Activated naive CD8-positive, alpha-beta T cell treated with anti-CD3 and anti-CD28 coated beads, Interleukin-2, amount 50 U/mL, for 16 hours (primary cell): Measurements from ENCODE around the gene OPA3.
"Not testable (repeated sequence)": the region's sequence is repeated elsewhere in the genome, so short reads cannot be mapped to it uniquely, and the experiment has no call there.

Experiments
- DNase-seq: peaks from one replicate; pipeline ENCODE4 v3.0.0-alpha.2; 2020; ENCODE audit warnings: low read depth, low spot score

The OPA3 gene

GRCh38 chr19:45584332-45585157 is at the start of gene OPA3:
OPA3 (minus strand) TSS chr19:45584802; CDS start chr19:45584764, 38 bp downstream.
- DNase-seq = peak; percentile 98

- no peak for DNase-seq
Observed at GRCh38 chr19:45632468-45633196, 48.0 kb upstream of the OPA3 start.

- DNase-seq = no peak
Observed at GRCh38 chr19:45630463-45630862, 45.9 kb upstream of the OPA3 start.

GRCh38 chr19:45629704-45630103 is 45.1 kb upstream of the OPA3 start:
- no peak for DNase-seq

GRCh38 chr19:45628219-45628618 is 43.6 kb upstream of the OPA3 start:
- not testable (repeated sequence) for DNase-seq

- DNase-seq = no peak
Observed at GRCh38 chr19:45623984-45624383, 39.4 kb upstream of the OPA3 start.

- DNase-seq = no peak
Observed at GRCh38 chr19:45621976-45622503, 37.4 kb upstream of the OPA3 start.

- DNase-seq = no peak
Observed at GRCh38 chr19:45621389-45621788, 36.8 kb upstream of the OPA3 start.

GRCh38 chr19:45616704-45617017 is 32.1 kb upstream of the OPA3 start:
- DNase-seq = no peak

GRCh38 chr19:45615795-45616703 is 31.4 kb upstream of the OPA3 start:
- peak; percentile 38 for DNase-seq

- not testable (repeated sequence) for DNase-seq
Observed at GRCh38 chr19:45615056-45615455, 30.5 kb upstream of the OPA3 start.

GRCh38 chr19:45613926-45614725 is 29.5 kb upstream of the OPA3 start:
- DNase-seq = no peak

- DNase-seq = no peak
Observed at GRCh38 chr19:45608948-45609347, 24.3 kb upstream of the OPA3 start.

GRCh38 chr19:45607071-45608029 is 22.7 kb upstream of the OPA3 start:
- DNase-seq = no peak

GRCh38 chr19:45601524-45602374 is 17.1 kb upstream of the OPA3 start, which contains the start of gene GPR4:
GPR4 (minus strand) TSS chr19:45602212; CDS start chr19:45591866, 10,346 bp downstream.
- no peak for DNase-seq

- no peak for DNase-seq
Observed at GRCh38 chr19:45601115-45601514, 16.5 kb upstream of the OPA3 start.

GRCh38 chr19:45600340-45600885 is 15.8 kb upstream of the OPA3 start:
- no peak for DNase-seq

GRCh38 chr19:45599286-45599685 is 14.7 kb upstream of the OPA3 start:
- no peak for DNase-seq
